Measurements from ENCODE around the gene NEK1. TPM values are rescaled to one million over a fixed set of nuclear protein-coding genes. Genes with fewer than 3 reads are reported as not detected.
"Not testable (repeated sequence)": the region's sequence is repeated elsewhere in the genome, so short reads cannot be mapped to it uniquely, and the experiment has no call there.

The NEK1 gene
- total RNA-seq, 2 donors from 2014 or later: 6.9 to 7.4 TPM

- DNase-seq: no peak
- intact Hi-C loops (cut with DNase I): no loop called here
- H3K9ac ChIP-seq (ENCODE audit: low read depth in 2 of 2, low read length in 2 of 2): no peak overlapping the region
- H3K4me1 ChIP-seq: no peaks in the 10 kb centered on the region
- no peaks in the 10 kb centered on the region for H3K9me3 ChIP-seq
- H3K4me3 ChIP-seq: no peak overlapping the region
- no peak for TF ChIP-seq CTCF (IDR thresholded peaks at IDR 0.05)
- no peak overlapping the region for H3K27ac ChIP-seq
- H3K36me3 ChIP-seq: no peaks in the 10 kb centered on the region
- H3K27me3 ChIP-seq: no peaks in the 10 kb centered on the region
Measured at GRCh38 chr4:169626331-169627282, 14.2 kb upstream of the NEK1 start.

- intact Hi-C loops (cut with DNase I): no loop called here
- DNase-seq: no peak
- H3K27me3 ChIP-seq: no peaks in the 10 kb centered on the region
- H3K4me3 ChIP-seq: no peak overlapping the region
- H3K27ac ChIP-seq: no peak overlapping the region
- TF ChIP-seq CTCF (IDR thresholded peaks at IDR 0.05): no peak
- H3K9me3 ChIP-seq: no peaks in the 10 kb centered on the region
- H3K9ac ChIP-seq (ENCODE audit: low read depth in 2 of 2, low read length in 2 of 2): no peak overlapping the region
- no peaks in the 10 kb centered on the region for H3K36me3 ChIP-seq
- no peaks in the 10 kb centered on the region for H3K4me1 ChIP-seq
Measured at GRCh38 chr4:169625886-169626285, 13.5 kb upstream of the NEK1 start.

GRCh38 chr4:169624012-169624411 is 11.6 kb upstream of the NEK1 start:
- H3K36me3 ChIP-seq; H3K4me3 ChIP-seq; H3K9ac ChIP-seq (ENCODE audit: low read depth in 2 of 2, low read length in 2 of 2); H3K9me3 ChIP-seq; H3K27ac ChIP-seq; H3K27me3 ChIP-seq; H3K4me1 ChIP-seq; DNase-seq: not testable (repeated sequence)
- intact Hi-C loops (cut with DNase I): loop anchor here (5.0 kb wide), 1 partner anchor 38 kb away; no protein-coding TSS in a partner anchor

GRCh38 chr4:169622566-169622965 is 10.2 kb upstream of the NEK1 start:
- Histone ChIP-seq H3K36me3 (no peaks in the 10 kb centered on the region), H3K27me3 (no peaks in the 10 kb centered on the region), H3K4me1 (no peaks in the 10 kb centered on the region), H3K9me3 (no peaks in the 10 kb centered on the region), H3K4me3 (peak overlapping the region; percentile 67), H3K9ac (ENCODE audit: low read depth in 2 of 2, low read length in 2 of 2) (peak overlapping the region in 1 of 2 donors; percentile 73), H3K27ac (peak overlapping the region; percentile 96)
- no peak for TF ChIP-seq CTCF (IDR thresholded peaks at IDR 0.05)
- no peak for DNase-seq
- intact Hi-C loops (cut with DNase I): loop anchor here (5.0 kb wide), 1 partner anchor 40 kb away; no protein-coding TSS in a partner anchor

- DNase-seq: no peak
- no peaks in the 10 kb centered on the region for H3K9me3 ChIP-seq
- peak overlapping the region; percentile 96 for H3K27ac ChIP-seq
- H3K4me1 ChIP-seq: no peaks in the 10 kb centered on the region
- no peaks in the 10 kb centered on the region for H3K27me3 ChIP-seq
- H3K36me3 ChIP-seq: no peaks in the 10 kb centered on the region
- peak overlapping the region in 1 of 2 donors; percentile 73 for H3K9ac ChIP-seq (ENCODE audit: low read depth in 2 of 2, low read length in 2 of 2)
- intact Hi-C loops (cut with DNase I): loop anchor here (5.0 kb wide), 1 partner anchor 40 kb away; no protein-coding TSS in a partner anchor
- peak overlapping the region; percentile 67 for H3K4me3 ChIP-seq
- TF ChIP-seq CTCF (IDR thresholded peaks at IDR 0.05): no peak
Measured at GRCh38 chr4:169621731-169622492, 9.5 kb upstream of the NEK1 start.
